ENCODE measurements around the gene PRICKLE2.

The PRICKLE2 gene

GRCh38 chr3:64067506-64068346, 157.5 kb downstream of the PRICKLE2 start:
- no peak for DNase-seq

- DNase-seq: no peak
Measured at GRCh38 chr3:64064804-64065203, 160.5 kb downstream of the PRICKLE2 start.

- DNase-seq: no peak
Measured at GRCh38 chr3:64063983-64064438, 161.3 kb downstream of the PRICKLE2 start.

- DNase-seq: no peak
Measured at GRCh38 chr3:64063207-64063982, 161.9 kb downstream of the PRICKLE2 start.

GRCh38 chr3:64061628-64062027, 163.6 kb downstream of the PRICKLE2 start:
- no peak for DNase-seq

- no peak for DNase-seq
Measured at GRCh38 chr3:64059484-64060175, 165.6 kb downstream of the PRICKLE2 start.

- no peak for DNase-seq
Measured at GRCh38 chr3:64058566-64058965, 166.7 kb downstream of the PRICKLE2 start.

GRCh38 chr3:64057231-64057630, 168.0 kb downstream of the PRICKLE2 start:
- no peak for DNase-seq

- DNase-seq: no peak
Measured at GRCh38 chr3:64056606-64057180, 168.6 kb downstream of the PRICKLE2 start.

- no peak for DNase-seq
Measured at GRCh38 chr3:64055076-64055475, 170.2 kb downstream of the PRICKLE2 start.

- DNase-seq: no peak
Measured at GRCh38 chr3:64054488-64054887, 170.8 kb downstream of the PRICKLE2 start.

- no peak for DNase-seq
Measured at GRCh38 chr3:64053581-64053980, 171.7 kb downstream of the PRICKLE2 start.

- DNase-seq: no peak
Measured at GRCh38 chr3:64053117-64053516, 172.1 kb downstream of the PRICKLE2 start.

- DNase-seq: no peak
Measured at GRCh38 chr3:64049832-64050231, 175.4 kb downstream of the PRICKLE2 start.

- no peak for DNase-seq
Measured at GRCh38 chr3:64049136-64049535, 176.1 kb downstream of the PRICKLE2 start.

- DNase-seq: no peak
Measured at GRCh38 chr3:64048631-64049061, 176.6 kb downstream of the PRICKLE2 start.

- no peak for DNase-seq
Measured at GRCh38 chr3:64047787-64048186, 177.5 kb downstream of the PRICKLE2 start.

GRCh38 chr3:64046996-64047594, 178.2 kb downstream of the PRICKLE2 start:
- no peak for DNase-seq

GRCh38 chr3:64046592-64046991, 178.7 kb downstream of the PRICKLE2 start:
- DNase-seq: no peak

GRCh38 chr3:64042952-64043351, 182.3 kb downstream of the PRICKLE2 start:
- no peak for DNase-seq

Measured in 8988T (cell line).